Measurements from ENCODE around the gene LRRC3. TPM values are rescaled to one million over a fixed set of nuclear protein-coding genes. Genes with fewer than 3 reads are reported as not detected.
A peak's percentile ranks its signal among the peaks of the same experiment; 100 is the strongest.

LRRC3 gene
- total RNA-seq, 2 experiments from 2014 or later: 0.55 to 0.61 TPM

DNA sequence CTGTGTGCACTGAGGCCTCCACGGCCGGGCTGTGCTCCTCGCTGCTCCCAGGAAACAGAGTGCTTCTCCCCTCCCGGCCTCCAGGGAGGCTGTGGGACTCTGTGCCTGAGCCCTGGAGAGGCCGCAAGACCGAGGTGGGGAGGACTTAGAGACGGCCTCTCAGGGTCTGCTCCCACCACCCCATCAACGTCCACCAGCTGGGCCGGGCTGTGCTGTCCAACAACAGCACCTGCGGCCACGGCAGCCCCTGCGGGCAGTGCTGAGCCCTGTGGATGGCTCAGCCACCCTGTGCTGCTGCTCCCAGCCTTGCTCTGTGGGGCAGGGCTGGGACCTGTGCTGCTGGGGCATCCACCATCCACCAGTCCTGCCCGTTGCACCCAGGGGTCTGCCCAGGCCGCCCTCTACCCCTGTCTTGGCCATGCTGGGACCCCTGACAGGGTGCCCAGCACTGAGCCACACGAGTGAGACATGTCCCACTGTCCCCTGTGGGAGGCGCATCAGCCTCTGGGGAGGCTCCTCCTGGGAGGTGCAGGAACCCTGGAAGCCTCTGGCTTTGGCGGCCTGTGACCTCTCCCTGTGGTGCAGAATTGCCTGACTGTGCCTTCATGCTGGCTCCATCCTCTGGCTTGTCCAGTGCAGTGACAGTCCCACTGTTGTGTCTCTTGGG lies 31.2 kb upstream of the LRRC3 start:
- Mint-ChIP-seq H3K36me3 (ENCODE audit: low read depth) (no peaks in the 10 kb centered on the region), H3K27me3 (no peaks in the 10 kb centered on the region), H3K4me1 (ENCODE audit: low read depth) (no peaks in the 10 kb centered on the region), H3K27ac (no peak overlapping the region), H3K9me3 (no peaks in the 10 kb centered on the region), H3K4me3 (no peak overlapping the region)
- H3K9me3 ChIP-seq (ENCODE audit: control insufficient read depth in 1 of 2, insufficient read depth in 1 of 2, low read length in 2 of 2): peaks cover 4 to 8% of the 10 kb centered on the region in 2 experiments
- H3K27ac ChIP-seq (ENCODE audit: low read depth in 1 of 2, low read length in 2 of 2): no peak overlapping the region
- intact Hi-C loops (cut with DNase I, micrococcal nuclease): no loop called here
- H3K36me3 ChIP-seq (ENCODE audit: insufficient read depth, low read length): no peaks in the 10 kb centered on the region
- CTCF ChIA-PET: no interaction called here
- no peaks in the 10 kb centered on the region for H3K4me1 ChIP-seq (ENCODE audit: insufficient read depth, low read length)
- no peak overlapping the region for H3K4me3 ChIP-seq (ENCODE audit: low read length)
- ATAC-seq (ENCODE audit: poor library complexity) (no peak), DNase-seq (peak in 1 of 14 experiments; percentile 24)
- H3K27me3 ChIP-seq (ENCODE audit: control insufficient read depth in 1 of 2, insufficient read depth in 2 of 2, low read length in 2 of 2): no peaks in the 10 kb centered on the region
- TF ChIP-seq, protein P1, sequence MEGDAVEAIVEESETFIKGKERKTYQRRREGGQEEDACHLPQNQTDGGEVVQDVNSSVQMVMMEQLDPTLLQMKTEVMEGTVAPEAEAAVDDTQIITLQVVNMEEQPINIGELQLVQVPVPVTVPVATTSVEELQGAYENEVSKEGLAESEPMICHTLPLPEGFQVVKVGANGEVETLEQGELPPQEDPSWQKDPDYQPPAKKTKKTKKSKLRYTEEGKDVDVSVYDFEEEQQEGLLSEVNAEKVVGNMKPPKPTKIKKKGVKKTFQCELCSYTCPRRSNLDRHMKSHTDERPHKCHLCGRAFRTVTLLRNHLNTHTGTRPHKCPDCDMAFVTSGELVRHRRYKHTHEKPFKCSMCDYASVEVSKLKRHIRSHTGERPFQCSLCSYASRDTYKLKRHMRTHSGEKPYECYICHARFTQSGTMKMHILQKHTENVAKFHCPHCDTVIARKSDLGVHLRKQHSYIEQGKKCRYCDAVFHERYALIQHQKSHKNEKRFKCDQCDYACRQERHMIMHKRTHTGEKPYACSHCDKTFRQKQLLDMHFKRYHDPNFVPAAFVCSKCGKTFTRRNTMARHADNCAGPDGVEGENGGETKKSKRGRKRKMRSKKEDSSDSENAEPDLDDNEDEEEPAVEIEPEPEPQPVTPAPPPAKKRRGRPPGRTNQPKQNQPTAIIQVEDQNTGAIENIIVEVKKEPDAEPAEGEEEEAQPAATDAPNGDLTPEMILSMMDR (IDR thresholded peaks at IDR 0.05): no peak
- POLR2A ChIA-PET: no interaction called here

DNA sequence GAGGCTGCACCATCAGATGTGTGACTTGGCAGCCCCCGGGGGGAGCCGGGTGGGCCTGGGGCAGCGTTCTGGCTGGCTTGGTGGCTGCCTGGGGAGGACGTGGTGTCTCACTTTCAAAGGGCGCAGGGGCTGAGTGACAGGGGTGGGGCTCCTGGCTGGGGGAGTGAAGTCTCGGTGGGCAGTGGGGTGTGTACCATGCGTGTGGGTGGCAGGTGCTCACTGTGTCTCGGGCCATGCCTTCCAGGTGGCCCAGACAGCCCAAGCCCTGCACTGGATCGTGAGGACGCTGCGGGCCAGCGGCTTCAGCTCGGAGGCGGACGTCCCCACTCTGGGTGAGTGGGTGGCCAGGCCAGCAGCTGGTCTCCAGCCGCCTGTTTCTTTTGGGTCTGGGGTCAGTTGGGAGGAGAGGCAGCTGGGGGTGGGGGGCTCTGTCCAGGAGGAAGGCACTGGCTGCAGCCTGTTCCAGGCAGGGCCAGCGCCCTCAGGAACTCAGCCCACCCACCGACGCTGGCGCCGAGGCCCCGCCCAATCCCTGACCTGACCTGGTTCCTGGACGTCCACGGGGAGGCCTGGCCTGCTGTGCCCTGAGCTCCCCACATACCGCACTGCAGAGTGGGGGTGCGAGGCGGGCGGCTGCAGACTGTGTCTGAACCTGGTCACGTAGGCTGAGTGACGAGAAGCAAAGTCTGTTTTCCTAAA lies 30.6 kb upstream of the LRRC3 start:
- ATAC-seq (ENCODE audit: poor library complexity): no peak
- Mint-ChIP-seq H3K9me3 (no peaks in the 10 kb centered on the region), H3K27me3 (no peaks in the 10 kb centered on the region), H3K4me3 (no peak overlapping the region), H3K27ac (no peak overlapping the region), H3K36me3 (ENCODE audit: low read depth) (no peaks in the 10 kb centered on the region), H3K4me1 (ENCODE audit: low read depth) (no peaks in the 10 kb centered on the region)
- Histone ChIP-seq H3K27ac (ENCODE audit: low read depth in 1 of 2, low read length in 2 of 2) (no peak overlapping the region), H3K9me3 (ENCODE audit: control insufficient read depth in 1 of 2, insufficient read depth in 1 of 2, low read length in 2 of 2) (peaks cover 6 to 8% of the 10 kb centered on the region in 2 experiments), H3K27me3 (ENCODE audit: control insufficient read depth in 1 of 2, insufficient read depth in 2 of 2, low read length in 2 of 2) (no peaks in the 10 kb centered on the region), H3K4me1 (ENCODE audit: insufficient read depth, low read length) (no peaks in the 10 kb centered on the region), H3K4me3 (ENCODE audit: low read length) (no peak overlapping the region), H3K36me3 (ENCODE audit: insufficient read depth, low read length) (no peaks in the 10 kb centered on the region)
- peak in 2 of 14 experiments; percentile 22 to 23 for DNase-seq
- intact Hi-C loops (cut with DNase I, micrococcal nuclease): no loop called here
- POLR2A ChIA-PET: no interaction called here
- CTCF ChIA-PET: no interaction called here
- TF ChIP-seq, protein P1 (IDR thresholded peaks at IDR 0.05): no peak

DNA sequence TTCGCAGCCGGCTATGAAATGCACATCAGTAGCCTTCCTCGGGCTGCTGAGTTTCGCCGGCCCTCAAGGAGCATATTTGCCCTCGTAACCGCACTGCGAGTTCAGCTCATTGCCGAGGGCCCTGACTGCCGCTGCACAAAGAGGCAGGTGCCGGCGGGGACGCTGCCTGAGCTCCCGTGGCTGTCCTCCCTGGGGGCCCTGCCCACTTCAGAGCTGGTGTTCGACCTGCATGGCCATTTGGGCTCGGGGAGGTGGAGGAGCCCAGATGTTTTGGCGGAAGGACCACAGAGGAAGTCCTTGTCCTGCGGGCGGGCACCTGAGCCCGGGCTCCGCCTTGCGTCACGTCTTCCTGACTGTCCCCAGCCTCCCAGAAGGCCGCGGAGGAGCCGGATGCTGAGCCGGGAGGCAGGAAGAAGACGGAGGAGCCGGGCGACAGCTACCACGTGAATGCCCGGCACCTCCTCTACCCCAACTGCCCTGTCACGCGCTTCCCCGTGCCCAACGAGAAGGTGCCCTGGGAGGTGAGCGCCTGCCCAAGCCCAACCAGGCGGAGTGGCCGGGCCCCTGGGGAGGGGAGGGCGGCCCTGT lies 29.9 kb upstream of the LRRC3 start:
- H3K27me3 Mint-ChIP-seq: no peaks in the 10 kb centered on the region
- intact Hi-C loops (cut with DNase I, micrococcal nuclease): no loop called here
- no peaks in the 10 kb centered on the region for H3K27me3 ChIP-seq (ENCODE audit: control insufficient read depth in 1 of 2, insufficient read depth in 2 of 2, low read length in 2 of 2)
- DNase-seq (peak in 3 of 14 experiments; percentile 13 to 23 (median 20)), ATAC-seq (ENCODE audit: poor library complexity) (no peak)
- H3K4me1 ChIP-seq (ENCODE audit: insufficient read depth, low read length): no peaks in the 10 kb centered on the region
- peaks cover 8 to 9% of the 10 kb centered on the region in 2 experiments for H3K9me3 ChIP-seq (ENCODE audit: control insufficient read depth in 1 of 2, insufficient read depth in 1 of 2, low read length in 2 of 2)
- peaks cover 3% of the 10 kb centered on the region for H3K9me3 Mint-ChIP-seq
- H3K36me3 Mint-ChIP-seq (ENCODE audit: low read depth): no peaks in the 10 kb centered on the region
- H3K4me3 ChIP-seq (ENCODE audit: low read length): no peak overlapping the region
- H3K27ac Mint-ChIP-seq: no peak overlapping the region
- TF ChIP-seq, protein P1 (IDR thresholded peaks at IDR 0.05): no peak
- ChIA-PET POLR2A (no interaction called here), CTCF (no interaction called here)
- no peaks in the 10 kb centered on the region for H3K36me3 ChIP-seq (ENCODE audit: insufficient read depth, low read length)
- no peaks in the 10 kb centered on the region for H3K4me1 Mint-ChIP-seq (ENCODE audit: low read depth)
- no peak overlapping the region for H3K4me3 Mint-ChIP-seq
- no peak overlapping the region for H3K27ac ChIP-seq (ENCODE audit: low read depth in 1 of 2, low read length in 2 of 2)
